Endothelial cell of umbilical vein (primary cell): ENCODE results near the gene MORC4. TPM values are rescaled to one million over a fixed set of nuclear protein-coding genes. Genes with fewer than 3 reads are reported as not detected.
A peak's percentile ranks its signal among the peaks of the same experiment; 100 is the strongest.

ENCODE experiments used
- BruUV-seq: library from RNA; stranded (reverse); fragments of 400-500 nt; replicated peaks from 2 replicates; lab custom pipeline; 2021; lab: Mats Ljungman, UMichigan
- CTCF ChIA-PET: fragments of 300-600, 350-600 bp; sonication (Branson Sonifier 250); formaldehyde crosslinking; loops from one replicate; lab custom pipeline; 2021; ENCODE audit warnings: antibody characterized with exemption, inconsistent platforms; lab: Charles Lee
- POLR2A ChIA-PET: fragments of 300-600, 350-600 bp; sonication (Branson Sonifier 250); formaldehyde crosslinking; loops from one replicate; lab custom pipeline; 2021; ENCODE audit warnings: antibody characterized with exemption, inconsistent platforms; lab: Charles Lee
- DNase-seq: peaks from one replicate; pipeline ENCODE4 v3.0.0-alpha.2; 2011; ENCODE audit warnings: low read depth, low spot score
- FAIRE-seq: peaks from 2 replicates; lab custom pipeline; 2011; peaks lifted over from hg19 to GRCh38; lab: Jason Lieb, UNC
- H2AFZ ChIP-seq: 2 replicates; pipeline ENCODE4 v1.6.0; 2012; ENCODE audit warnings: low read depth, low read length, control low read depth, inconsistent platforms
- H3K27ac ChIP-seq: 2 replicates; pipeline ENCODE4 v1.5.1; 2011; ENCODE audit warnings: low read depth, mild to moderate bottlenecking, control low read depth, low read length, moderate library complexity; ENCODE audit not compliant: insufficient read depth
- H3K27me3 ChIP-seq, 2 experiments: 2 replicates each; pipeline versions ENCODE4 v1.6.0 to v1.6.1; 2011; ENCODE audit warnings: low read length in 2 of 2, mixed read lengths in 1 of 2; ENCODE audit not compliant: control insufficient read depth in 2 of 2, insufficient read depth in 2 of 2
- H3K36me3 ChIP-seq, 2 experiments: 2 replicates in 1 of 2; 3 replicates in 1 of 2; pipeline ENCODE4 v1.5.1; 2011; ENCODE audit warnings: low read length in 2 of 2, mild to moderate bottlenecking in 1 of 2, moderate library complexity in 1 of 2; ENCODE audit not compliant: control insufficient read depth in 2 of 2, insufficient read depth in 2 of 2; ENCODE audit errors: extremely low read depth in 1 of 2
- H3K4me1 ChIP-seq: 3 replicates; pipeline ENCODE4 v1.5.1; 2011; ENCODE audit warnings: mild to moderate bottlenecking, low read length; ENCODE audit not compliant: control insufficient read depth, insufficient read depth; ENCODE audit errors: extremely low read depth
- H3K4me2 ChIP-seq: 2 replicates; pipeline ENCODE4 v1.6.1; 2011; ENCODE audit warnings: low read length, control low read depth, mixed read lengths; ENCODE audit not compliant: insufficient read depth
- H3K4me3 ChIP-seq, 3 experiments: fragments of 200-600 bp in 1 of 3; sonication (generic), shearing (Covaris generic) in 1 of 3; replicated peaks in 1 of 3; 2 replicates each; pipeline ENCODE4 v1.5.1; 2011 to 2016; ENCODE audit warnings: control low read depth in 3 of 3, low read length in 3 of 3, mild to moderate bottlenecking in 2 of 3, inconsistent platforms in 1 of 3, low read depth in 1 of 3, moderate library complexity in 1 of 3; ENCODE audit not compliant: insufficient read depth in 1 of 3
- H3K79me2 ChIP-seq: 2 replicates; pipeline ENCODE4 v1.6.0; 2012; ENCODE audit warnings: low read length, inconsistent platforms; ENCODE audit not compliant: control insufficient read depth, insufficient read depth
- H3K9ac ChIP-seq: replicated peaks from 2 replicates; pipeline ENCODE3; 2011; ENCODE audit warnings: low read length, control low read depth; ENCODE audit not compliant: insufficient read depth; ENCODE audit errors: extremely low read depth
- H3K9me1 ChIP-seq: replicated peaks from 3 replicates; pipeline ENCODE4 v1.6.0; 2011; ENCODE audit warnings: mild to moderate bottlenecking, low read length; ENCODE audit not compliant: control insufficient read depth, insufficient read depth; ENCODE audit errors: extremely low read depth
- H3K9me3 ChIP-seq: replicated peaks from 2 replicates; pipeline ENCODE4 v1.5.1; 2012; ENCODE audit warnings: low read length, inconsistent platforms; ENCODE audit not compliant: control insufficient read depth, insufficient read depth
- H4K20me1 ChIP-seq: replicated peaks from 2 replicates; pipeline ENCODE3; 2011; ENCODE audit warnings: mild to moderate bottlenecking, low read length; ENCODE audit not compliant: control insufficient read depth, insufficient read depth; ENCODE audit errors: extremely low read depth
- CTCF ChIP-seq, 2 donors: IDR thresholded peaks; 1 replicate in 1 of 2; 2 replicates in 1 of 2; pipeline ENCODE4 v1.5.1; 2011; ENCODE audit warnings: low read length in 2 of 2, mild to moderate bottlenecking in 2 of 2, moderate library complexity in 2 of 2, control low read depth in 1 of 2, inconsistent platforms in 1 of 2, low read depth in 1 of 2; ENCODE audit not compliant: insufficient read depth in 1 of 2; ENCODE audit errors: extremely low read depth in 1 of 2
- EZH2 ChIP-seq: IDR thresholded peaks from 2 replicates; pipeline ENCODE4 v1.6.1; 2012; ENCODE audit warnings: borderline replicate concordance, low read depth, mild to moderate bottlenecking, moderate library complexity, low read length, inconsistent platforms; ENCODE audit not compliant: severe bottlenecking
- GATA2 ChIP-seq: IDR thresholded peaks from 2 replicates; pipeline ENCODE4 v1.7.0; 2011; ENCODE audit warnings: low read depth, mild to moderate bottlenecking, moderate library complexity, mixed read lengths, low read length; ENCODE audit not compliant: insufficient read length, insufficient read depth
- JUN ChIP-seq: IDR thresholded peaks from 2 replicates; pipeline ENCODE4 v1.6.1; 2011; ENCODE audit warnings: borderline replicate concordance, low read depth; ENCODE audit not compliant: insufficient read length, insufficient read depth
- MYC ChIP-seq: IDR thresholded peaks from one replicate; pipeline ENCODE4 v1.6.1; 2011; ENCODE audit warnings: mild to moderate bottlenecking, low read depth, low read length
- POLR2AphosphoS5 ChIP-seq: IDR thresholded peaks from 2 replicates; pipeline ENCODE4 v1.6.1; 2012; ENCODE audit warnings: low read depth, mild to moderate bottlenecking, control low read depth, low read length, moderate library complexity; ENCODE audit not compliant: insufficient read depth
- dilution Hi-C: fragments of 300-500 bp; cut with MboI; formaldehyde crosslinking; loops from one replicate; pipeline ENCODE4 v1.15.0; 2019; ENCODE audit warnings: low sequenced_read_pairs; ENCODE audit not compliant: extremely low pct_ligation_motif_present
- intact Hi-C: fragments of 100-400 bp; cut with micrococcal nuclease; formaldehyde crosslinking; loops from one replicate; pipeline ENCODE4 v1.10.0; 2022
- polyA plus RNA-seq, 4 experiments: library from polyadenylated mRNA; depleted of rRNA in 3 of 4; stranded (reverse) in 3 of 4; unstranded in 1 of 4; fragments of >200 nt; gene quantifications; 2 replicates each; pipeline versions ENCODE4 v1.2.1 to v1.2.3, GENCODE V29; 2011 to 2012; ENCODE audit warnings: missing spikeins in 1 of 4
- total RNA-seq: library from RNA; stranded (reverse); gene quantifications from 2 replicates; pipeline ENCODE4 v1.2.3, GENCODE V29; 2021

Gene MORC4
- total and polyA plus RNA-seq, 2 donors (not counting 3 experiments of a cell fraction or from before 2014, with no cell fraction given) = 4.3 to 12.0 TPM

- Histone ChIP-seq H3K4me1 (no peaks in the 10 kb centered on the region), H3K27ac (no peak overlapping the region), H3K9ac (no peak overlapping the region), H3K9me3 (no peaks in the 10 kb centered on the region), H3K4me3 (no peak overlapping the region), H3K79me2 (no peaks in the 10 kb centered on the region), H3K27me3 (no peaks in the 10 kb centered on the region), H3K4me2 (no peak overlapping the region), H3K9me1 (no peaks in the 10 kb centered on the region), H4K20me1 (no peaks in the 10 kb centered on the region), H2AFZ (no peak overlapping the region), H3K36me3 (no peaks in the 10 kb centered on the region)
- no TSS peak for BruUV-seq
- dilution Hi-C loops (no loop called here), intact Hi-C loops (loop anchor here (1.0 kb wide), 2 partner anchors 55 to 59 kb away; no protein-coding TSS in a partner anchor)
- TF ChIP-seq CTCF (IDR thresholded peaks at IDR 0.05; ENCODE audit: extremely low read depth in 1 of 2, insufficient read depth in 1 of 2, low read depth in 1 of 2, low read length in 2 of 2) (peak in 1 of 2 donors; percentile 13), JUN (no peak)
- FAIRE-seq (no peak), DNase-seq (peak; percentile 25)
- ChIA-PET CTCF (interaction anchor here (1.1 to 3.6 kb wide), 3 partner anchors 54 to 78 kb away, joined by 5 to 44 read pairs (median 23); no protein-coding TSS in a partner anchor), POLR2A (no interaction called here)
Measured at GRCh38 chrX:106952988-106953387, 47.0 kb downstream of the MORC4 start.

- CTCF ChIA-PET = interaction anchor here (1.1 to 3.6 kb wide), 3 partner anchors 53 to 78 kb away, joined by 5 to 44 read pairs (median 23); no protein-coding TSS in a partner anchor
- Histone ChIP-seq H3K27me3 (no peaks in the 10 kb centered on the region), H3K79me2 (no peaks in the 10 kb centered on the region), H3K4me3 (no peak overlapping the region), H3K4me1 (no peaks in the 10 kb centered on the region), H3K9ac (no peak overlapping the region), H3K27ac (no peak overlapping the region), H4K20me1 (no peaks in the 10 kb centered on the region), H3K9me1 (no peaks in the 10 kb centered on the region), H3K36me3 (no peaks in the 10 kb centered on the region), H2AFZ (no peak overlapping the region), H3K4me2 (no peak overlapping the region), H3K9me3 (no peaks in the 10 kb centered on the region)
- no TSS peak for BruUV-seq
- POLR2A ChIA-PET = no interaction called here
- dilution Hi-C loops = no loop called here
- intact Hi-C loops = no loop called here
- DNase-seq (no peak), FAIRE-seq (no peak)
- TF ChIP-seq GATA2 (no peak), CTCF (IDR thresholded peaks at IDR 0.05; ENCODE audit: extremely low read depth in 1 of 2, insufficient read depth in 1 of 2, low read depth in 1 of 2, low read length in 2 of 2) (no peak), POLR2AphosphoS5 (no peak), MYC (no peak), EZH2 (no peak)
Measured at GRCh38 chrX:106952538-106952937, 47.5 kb downstream of the MORC4 start.
